GM12891 (cell line): ENCODE results near the gene EXOC5. TPM values are rescaled to one million over a fixed set of nuclear protein-coding genes. Genes with fewer than 3 reads are reported as not detected.
A peak's percentile ranks its signal among the peaks of the same experiment; 100 is the strongest.

Experiments used
- DNase-seq: peaks from one replicate; pipeline ENCODE4 v3.0.0; 2011; ENCODE audit warnings: low spot score; ENCODE audit not compliant: insufficient read length
- FAIRE-seq: peaks from 2 replicates; lab custom pipeline; 2011; peaks lifted over from hg19 to GRCh38; lab: Jason Lieb, UNC
- PAX5 ChIP-seq: IDR thresholded peaks from 2 replicates; pipeline ENCODE4 v1.6.1; 2011; ENCODE audit warnings: low read length, moderate library complexity, mild to moderate bottlenecking; ENCODE audit not compliant: insufficient read depth, severe bottlenecking
- POLR2A ChIP-seq: IDR thresholded peaks from 2 replicates; pipeline ENCODE4 v1.6.1; 2011; ENCODE audit warnings: low read depth, low read length, control low read depth
- POLR2AphosphoS5 ChIP-seq: IDR thresholded peaks from 2 replicates; pipeline ENCODE4 v1.6.1; 2011; ENCODE audit warnings: low read depth, low read length, control low read depth
- POU2F2 ChIP-seq: IDR thresholded peaks from 2 replicates; pipeline ENCODE4 v1.6.1; 2011; ENCODE audit warnings: low read depth, mild to moderate bottlenecking, control low read depth, low read length, moderate library complexity
- SPI1 ChIP-seq: IDR thresholded peaks from 2 replicates; pipeline ENCODE4 v1.6.1; 2011; ENCODE audit warnings: low read depth, low read length, control low read depth
- TAF1 ChIP-seq: IDR thresholded peaks from 2 replicates; pipeline ENCODE4 v1.6.1; 2011; ENCODE audit warnings: low read depth, low read length, control low read depth
- polyA plus RNA-seq: library from polyadenylated mRNA; unstranded; fragments of >200 nt; gene quantifications from one replicate; pipeline ENCODE4 v1.2.1, GENCODE V29; 2012; ENCODE audit warnings: low read depth, missing spikeins, inconsistent platforms; ENCODE audit not compliant: missing spikeins

EXOC5 gene
- 25.4 TPM for polyA plus RNA-seq

GRCh38 chr14:57268161-57269069 is at the start of gene EXOC5, which contains the start of gene AP5M1:
TSS of gene EXOC5 (minus strand) at chr14:57268905. CDS start at chr14:57268648, 257 bp downstream.
TSS of gene AP5M1 (plus strand) at chr14:57268971. CDS start at chr14:57269315, 344 bp downstream.
- peak; percentile 82 for TF ChIP-seq TAF1
- TF ChIP-seq PAX5: peak; percentile 8
- 0 out of 2 replicates have a peak, but pooled peaks have one; percentile 1 for TF ChIP-seq SPI1
- TF ChIP-seq POU2F2: 0 out of 2 replicates have a peak, but pooled peaks have one; percentile 63
- no peak for TF ChIP-seq POLR2AphosphoS5
- TF ChIP-seq POLR2A: peak; percentile 76; the same call in 1 of the 2 replicates
- FAIRE-seq (peak; percentile 93), DNase-seq (peak; percentile 64)

GRCh38 chr14:57317248-57317833 is 48.6 kb upstream of the EXOC5 start:
- DNase-seq: peak; percentile 24

GRCh38 chr14:57314396-57315089 is 45.8 kb upstream of the EXOC5 start:
- no peak for TF ChIP-seq POU2F2
- no peak for TF ChIP-seq POLR2A
- no peak for TF ChIP-seq PAX5
- TF ChIP-seq TAF1: no peak
- no peak for TF ChIP-seq SPI1
- TF ChIP-seq POLR2AphosphoS5: no peak
- DNase-seq: no peak
- no peak for FAIRE-seq

More at GRCh38 chr14:57317248-57317833, 48.6 kb upstream of the EXOC5 start:
- TF ChIP-seq POLR2AphosphoS5 (no peak), POLR2A (no peak), SPI1 (no peak), TAF1 (no peak), PAX5 (no peak), POU2F2 (no peak)
- peak; percentile 77 for FAIRE-seq

- no peak for FAIRE-seq
- TF ChIP-seq TAF1 (no peak), POLR2A (no peak)
- DNase-seq: no peak
These were observed 34.2 kb upstream of the EXOC5 start for GRCh38 chr14:57302883-57303282.

- TF ChIP-seq POLR2AphosphoS5 (no peak), SPI1 (no peak), PAX5 (no peak), POLR2A (no peak)
- FAIRE-seq (no peak), DNase-seq (no peak)
These were observed 30.8 kb upstream of the EXOC5 start for GRCh38 chr14:57299511-57299910.

- TF ChIP-seq POLR2AphosphoS5: no peak
- no peak for TF ChIP-seq POU2F2
- DNase-seq: no peak
- FAIRE-seq: no peak
These were observed 29.1 kb upstream of the EXOC5 start for GRCh38 chr14:57297852-57298251.

GRCh38 chr14:57295239-57295638 is 26.5 kb upstream of the EXOC5 start:
- FAIRE-seq: no peak
- TF ChIP-seq POU2F2 (no peak), TAF1 (no peak), PAX5 (no peak), POLR2AphosphoS5 (no peak), SPI1 (no peak), POLR2A (no peak)
- no peak for DNase-seq

GRCh38 chr14:57293866-57294837 is 25.4 kb upstream of the EXOC5 start:
- DNase-seq: no peak
- no peak for FAIRE-seq

More at GRCh38 chr14:57293866-57294837, 25.4 kb upstream of the EXOC5 start:
- TF ChIP-seq TAF1 (no peak), POLR2A (no peak), PAX5 (no peak), SPI1 (no peak), POU2F2 (no peak), POLR2AphosphoS5 (no peak)
